ENCODE data around the gene UBAP1. TPM values are rescaled to one million over a fixed set of nuclear protein-coding genes. Genes with fewer than 3 reads are reported as not detected.

UBAP1 gene
- total RNA-seq, 2 donors from 2014 or later: 36.4 to 39.8 TPM

DNA sequence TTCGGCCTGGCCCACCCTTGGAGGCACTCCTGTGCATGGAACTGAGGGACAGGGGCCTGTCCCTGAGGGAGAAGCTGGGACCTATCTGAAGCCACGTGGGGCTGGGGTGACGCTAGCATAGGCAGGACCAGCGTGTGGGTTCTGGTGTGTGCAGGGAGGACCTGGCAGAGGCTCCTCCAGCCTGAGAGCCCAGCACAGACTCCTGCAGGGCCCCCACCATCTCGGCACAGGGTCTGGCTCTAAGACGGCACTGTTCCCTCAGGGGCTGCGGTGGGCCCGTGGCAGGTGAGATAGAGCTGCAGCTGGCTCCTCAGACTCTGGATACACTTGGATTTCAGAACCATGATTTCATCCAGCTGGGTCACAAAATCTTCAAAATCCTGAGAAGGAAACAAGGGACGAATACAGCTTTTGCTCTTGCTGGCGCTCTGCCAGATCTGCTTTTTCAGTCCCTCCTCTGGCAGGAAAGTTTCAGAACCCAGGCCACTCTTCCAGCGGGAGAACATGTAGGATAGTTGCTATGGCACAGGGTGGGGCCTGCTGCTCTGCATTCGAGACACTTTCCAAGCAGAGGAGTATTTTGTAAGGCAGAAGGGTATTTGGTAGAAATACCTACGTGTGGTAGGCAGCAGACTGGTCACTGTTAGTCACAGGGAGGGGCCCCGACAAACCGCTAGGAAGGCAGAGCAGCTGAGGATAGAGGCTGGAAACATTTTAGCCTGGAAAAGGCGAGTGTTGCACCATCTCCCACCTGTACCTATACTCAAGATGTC lies 75.5 kb downstream of the UBAP1 start:
- Mint-ChIP-seq H3K9me3 (no peaks in the 10 kb centered on the region), H3K27me3 (ENCODE audit: insufficient read depth) (no peaks in the 10 kb centered on the region), H3K27ac (peak overlapping the region; percentile 64), H3K4me3 (no peak overlapping the region), H3K4me1 (no peaks in the 10 kb centered on the region), H3K36me3 (ENCODE audit: low read depth) (peaks cover 30% of the 10 kb centered on the region)
- Histone ChIP-seq H3K4me1 (ENCODE audit: control insufficient read depth, insufficient read depth, low read length) (no peaks in the 10 kb centered on the region), H3K4me3 (ENCODE audit: low read length) (no peak overlapping the region), H3K27me3 (ENCODE audit: control insufficient read depth, insufficient read depth, low read length, poor library complexity, severe bottlenecking) (no peaks in the 10 kb centered on the region), H3K9me3 (ENCODE audit: control insufficient read depth, low read length) (no peaks in the 10 kb centered on the region), H3K36me3 (ENCODE audit: control insufficient read depth, insufficient read depth, low read length) (peaks cover 69% of the 10 kb centered on the region), H3K9ac (ENCODE audit: extremely low read depth, low read length, poor library complexity, severe bottlenecking) (no peak overlapping the region), H3K27ac (ENCODE audit: low read depth, low read length) (no peak overlapping the region)
- 91 to 93% methylated on average over 12 to 16 of the region's 16 CpGs for whole genome bisulfite sequencing, 2 experiments (ENCODE audit: insufficient coverage in 1 of 2, insufficient read length in 1 of 2)
- no peak for DNase-seq
- no peak for TF ChIP-seq CTCF (conservative IDR thresholded peaks at IDR 0.05)

- no peak for DNase-seq
- Histone ChIP-seq H3K4me3 (ENCODE audit: low read length) (no peak overlapping the region), H3K9ac (ENCODE audit: extremely low read depth, low read length, poor library complexity, severe bottlenecking) (peak overlapping the region; percentile 6), H3K27me3 (ENCODE audit: control insufficient read depth, insufficient read depth, low read length, poor library complexity, severe bottlenecking) (no peaks in the 10 kb centered on the region), H3K27ac (ENCODE audit: low read depth, low read length) (no peak overlapping the region), H3K4me1 (ENCODE audit: control insufficient read depth, insufficient read depth, low read length) (no peaks in the 10 kb centered on the region), H3K36me3 (ENCODE audit: control insufficient read depth, insufficient read depth, low read length) (peaks cover 66% of the 10 kb centered on the region), H3K9me3 (ENCODE audit: control insufficient read depth, low read length) (no peaks in the 10 kb centered on the region)
- Mint-ChIP-seq H3K36me3 (ENCODE audit: low read depth) (peaks cover 24% of the 10 kb centered on the region), H3K4me1 (no peaks in the 10 kb centered on the region), H3K4me3 (no peak overlapping the region), H3K27me3 (ENCODE audit: insufficient read depth) (no peaks in the 10 kb centered on the region), H3K27ac (no peak overlapping the region), H3K9me3 (no peaks in the 10 kb centered on the region)
- TF ChIP-seq CTCF (conservative IDR thresholded peaks at IDR 0.05): no peak
- WGBS, 2 experiments (ENCODE audit: insufficient coverage in 1 of 2, insufficient read length in 1 of 2): 94 to 100% methylated on average over 7 to 10 of the region's 10 CpGs
These were observed 76.4 kb downstream of the UBAP1 start for GRCh38 chr9:34254966-34255825.

DNA sequence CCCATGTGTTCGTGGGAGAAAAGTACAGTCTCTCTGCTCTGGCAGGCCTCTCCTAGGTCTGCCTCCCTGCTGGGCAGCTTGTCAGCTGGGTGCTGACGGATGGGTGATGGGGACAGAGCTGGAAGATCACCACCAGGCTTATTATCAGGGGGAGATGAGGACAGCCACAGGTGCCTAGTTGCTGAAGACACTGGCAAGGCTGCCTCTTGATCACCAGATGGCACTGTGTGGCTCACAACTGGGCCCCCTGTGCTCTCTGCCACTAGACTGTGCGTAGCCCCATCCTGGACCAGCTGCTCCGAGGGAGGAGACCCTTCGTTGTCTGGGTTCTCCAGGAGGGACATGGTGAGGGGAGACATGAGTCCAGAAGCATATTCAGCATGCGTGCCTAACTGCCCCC lies 77.3 kb downstream of the UBAP1 start:
- Histone ChIP-seq H3K9me3 (ENCODE audit: control insufficient read depth, low read length) (no peaks in the 10 kb centered on the region), H3K4me1 (ENCODE audit: control insufficient read depth, insufficient read depth, low read length) (no peaks in the 10 kb centered on the region), H3K4me3 (ENCODE audit: low read length) (no peak overlapping the region), H3K9ac (ENCODE audit: extremely low read depth, low read length, poor library complexity, severe bottlenecking) (no peak overlapping the region), H3K27me3 (ENCODE audit: control insufficient read depth, insufficient read depth, low read length, poor library complexity, severe bottlenecking) (no peaks in the 10 kb centered on the region), H3K27ac (ENCODE audit: low read depth, low read length) (no peak overlapping the region), H3K36me3 (ENCODE audit: control insufficient read depth, insufficient read depth, low read length) (peaks cover 57% of the 10 kb centered on the region)
- Mint-ChIP-seq H3K9me3 (no peaks in the 10 kb centered on the region), H3K4me1 (no peaks in the 10 kb centered on the region), H3K4me3 (no peak overlapping the region), H3K27ac (no peak overlapping the region), H3K27me3 (ENCODE audit: insufficient read depth) (no peaks in the 10 kb centered on the region), H3K36me3 (ENCODE audit: low read depth) (peaks cover 15% of the 10 kb centered on the region)
- DNase-seq: peak; percentile 63
- whole genome bisulfite sequencing, 2 experiments (ENCODE audit: insufficient coverage in 1 of 2, insufficient read length in 1 of 2): 86 to 92% methylated on average over 3 to 6 of the region's 6 CpGs
- TF ChIP-seq CTCF (conservative IDR thresholded peaks at IDR 0.05): peak; percentile 67

Measured in endodermal cell (in vitro differentiated cells).